ENCODE measurements around the gene CFAP141.

GRCh38 chr1:154223621-154224020, 17.5 kb upstream of the CFAP141 start:
- TF ChIP-seq, protein P1, sequence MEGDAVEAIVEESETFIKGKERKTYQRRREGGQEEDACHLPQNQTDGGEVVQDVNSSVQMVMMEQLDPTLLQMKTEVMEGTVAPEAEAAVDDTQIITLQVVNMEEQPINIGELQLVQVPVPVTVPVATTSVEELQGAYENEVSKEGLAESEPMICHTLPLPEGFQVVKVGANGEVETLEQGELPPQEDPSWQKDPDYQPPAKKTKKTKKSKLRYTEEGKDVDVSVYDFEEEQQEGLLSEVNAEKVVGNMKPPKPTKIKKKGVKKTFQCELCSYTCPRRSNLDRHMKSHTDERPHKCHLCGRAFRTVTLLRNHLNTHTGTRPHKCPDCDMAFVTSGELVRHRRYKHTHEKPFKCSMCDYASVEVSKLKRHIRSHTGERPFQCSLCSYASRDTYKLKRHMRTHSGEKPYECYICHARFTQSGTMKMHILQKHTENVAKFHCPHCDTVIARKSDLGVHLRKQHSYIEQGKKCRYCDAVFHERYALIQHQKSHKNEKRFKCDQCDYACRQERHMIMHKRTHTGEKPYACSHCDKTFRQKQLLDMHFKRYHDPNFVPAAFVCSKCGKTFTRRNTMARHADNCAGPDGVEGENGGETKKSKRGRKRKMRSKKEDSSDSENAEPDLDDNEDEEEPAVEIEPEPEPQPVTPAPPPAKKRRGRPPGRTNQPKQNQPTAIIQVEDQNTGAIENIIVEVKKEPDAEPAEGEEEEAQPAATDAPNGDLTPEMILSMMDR (IDR thresholded peaks at IDR 0.05) = no peak
- no peak for TF ChIP-seq EZH2 (IDR thresholded peaks at IDR 0.05)
